IPS-18a (cell line): ENCODE measurements around the gene CD72.
"Not testable (repeated sequence)": the region's sequence is repeated elsewhere in the genome, so short reads cannot be mapped to it uniquely, and the experiment has no call there.

Experiments used
- H3K27ac ChIP-seq: one replicate; pipeline ENCODE4 v1.5.1; 2013; ENCODE audit warnings: low read length
- H3K27me3 ChIP-seq: one replicate; pipeline ENCODE4 v1.6.1; 2013; ENCODE audit warnings: mild to moderate bottlenecking, low read length; ENCODE audit not compliant: control insufficient read depth, insufficient read depth
- H3K36me3 ChIP-seq: one replicate; pipeline ENCODE4 v1.6.1; 2013; ENCODE audit warnings: low read depth, low read length; ENCODE audit not compliant: control insufficient read depth
- H3K4me1 ChIP-seq: one replicate; pipeline ENCODE4 v1.6.1; 2013; ENCODE audit warnings: low read depth, low read length; ENCODE audit not compliant: control insufficient read depth
- H3K4me3 ChIP-seq: one replicate; pipeline ENCODE4 v1.5.1; 2013; ENCODE audit warnings: low read length
- H3K9ac ChIP-seq: one replicate; pipeline ENCODE4 v1.6.1; 2013; ENCODE audit warnings: mild to moderate bottlenecking, low read length, moderate library complexity
- H3K9me3 ChIP-seq: one replicate; pipeline ENCODE4 v1.6.1; 2013; ENCODE audit warnings: low read depth, low read length; ENCODE audit not compliant: control insufficient read depth

The CD72 gene

GRCh38 chr9:35599763-35600604, 18.2 kb downstream of the CD72 start:
- Histone ChIP-seq H3K4me3 (no peak overlapping the region), H3K9me3 (no peaks in the 10 kb centered on the region), H3K36me3 (no peaks in the 10 kb centered on the region), H3K9ac (no peak overlapping the region), H3K4me1 (peaks cover 5% of the 10 kb centered on the region), H3K27me3 (no peaks in the 10 kb centered on the region), H3K27ac (no peak overlapping the region)

- Histone ChIP-seq H3K27ac (no peak overlapping the region), H3K4me1 (peaks cover 5% of the 10 kb centered on the region), H3K36me3 (no peaks in the 10 kb centered on the region), H3K9me3 (no peaks in the 10 kb centered on the region), H3K9ac (no peak overlapping the region), H3K27me3 (no peaks in the 10 kb centered on the region), H3K4me3 (no peak overlapping the region)
These were observed 19.2 kb downstream of the CD72 start for GRCh38 chr9:35598866-35599590.

- not testable (repeated sequence) for H3K4me1 ChIP-seq, H3K9ac ChIP-seq, H3K4me3 ChIP-seq, H3K9me3 ChIP-seq, H3K27me3 ChIP-seq, H3K36me3 ChIP-seq, H3K27ac ChIP-seq
These were observed 21.3 kb downstream of the CD72 start for GRCh38 chr9:35596907-35597306.

GRCh38 chr9:35594471-35594870, 23.7 kb downstream of the CD72 start:
- Histone ChIP-seq H3K9me3 (peaks cover 6% of the 10 kb centered on the region), H3K4me1 (no peaks in the 10 kb centered on the region), H3K36me3 (no peaks in the 10 kb centered on the region), H3K27ac (no peak overlapping the region), H3K9ac (no peak overlapping the region), H3K27me3 (no peaks in the 10 kb centered on the region), H3K4me3 (no peak overlapping the region)

- Histone ChIP-seq H3K36me3 (no peaks in the 10 kb centered on the region), H3K9ac (no peak overlapping the region), H3K9me3 (peaks cover 6% of the 10 kb centered on the region), H3K4me3 (no peak overlapping the region), H3K27ac (no peak overlapping the region), H3K27me3 (no peaks in the 10 kb centered on the region), H3K4me1 (no peaks in the 10 kb centered on the region)
These were observed 24.6 kb downstream of the CD72 start for GRCh38 chr9:35593581-35593980.

GRCh38 chr9:35588506-35588905, 29.7 kb downstream of the CD72 start:
- H3K9me3 ChIP-seq, H3K9ac ChIP-seq, H3K27ac ChIP-seq, H3K4me1 ChIP-seq, H3K36me3 ChIP-seq, H3K27me3 ChIP-seq, H3K4me3 ChIP-seq: not testable (repeated sequence)

- H3K27ac ChIP-seq, H3K9me3 ChIP-seq, H3K36me3 ChIP-seq, H3K9ac ChIP-seq, H3K27me3 ChIP-seq, H3K4me1 ChIP-seq, H3K4me3 ChIP-seq: not testable (repeated sequence)
These were observed 33.5 kb downstream of the CD72 start for GRCh38 chr9:35584681-35585080.

GRCh38 chr9:35583521-35583920, 34.7 kb downstream of the CD72 start:
- not testable (repeated sequence) for H3K9ac ChIP-seq, H3K4me1 ChIP-seq, H3K36me3 ChIP-seq, H3K27me3 ChIP-seq, H3K4me3 ChIP-seq, H3K27ac ChIP-seq, H3K9me3 ChIP-seq

GRCh38 chr9:35579659-35580227, 38.5 kb downstream of the CD72 start:
- not testable (repeated sequence) for H3K4me3 ChIP-seq, H3K36me3 ChIP-seq, H3K4me1 ChIP-seq, H3K27me3 ChIP-seq, H3K9me3 ChIP-seq, H3K9ac ChIP-seq, H3K27ac ChIP-seq

GRCh38 chr9:35579130-35579529, 39.1 kb downstream of the CD72 start:
- H3K36me3 ChIP-seq = no peaks in the 10 kb centered on the region
- H3K4me1 ChIP-seq = no peaks in the 10 kb centered on the region
- no peak overlapping the region for H3K4me3 ChIP-seq
- H3K9ac ChIP-seq = no peak overlapping the region
- H3K27me3 ChIP-seq = no peaks in the 10 kb centered on the region
- H3K27ac ChIP-seq = no peak overlapping the region
- H3K9me3 ChIP-seq = no peaks in the 10 kb centered on the region

GRCh38 chr9:35577486-35577885, 40.7 kb downstream of the CD72 start:
- Histone ChIP-seq H3K36me3 (no peaks in the 10 kb centered on the region), H3K9me3 (no peaks in the 10 kb centered on the region), H3K4me3 (no peak overlapping the region), H3K27ac (no peak overlapping the region), H3K4me1 (no peaks in the 10 kb centered on the region), H3K9ac (no peak overlapping the region), H3K27me3 (no peaks in the 10 kb centered on the region)
